OCI-LY7 (cell line): Measurements from ENCODE around the gene COL18A1.

Source experiments
- CTCF ChIP-seq: fragments of 200-600 bp; sonication (generic); conservative IDR thresholded peaks from 2 replicates; pipeline ENCODE4 v1.5.1; 2014; ENCODE audit warnings: mild to moderate bottlenecking, antibody characterized with exemption, low read length, moderate library complexity, mixed read lengths
- EZH2phosphoT487 ChIP-seq: fragments of 200-600 bp; sonication (generic); IDR thresholded peaks from 2 replicates; pipeline ENCODE4 v1.6.1; 2018; ENCODE audit warnings: low read depth, borderline replicate concordance, mild to moderate bottlenecking, mixed run types, antibody characterized with exemption, low read length, moderate library complexity, mixed read lengths

- no peak for TF ChIP-seq CTCF
- TF ChIP-seq EZH2phosphoT487 = no peak
Measured at GRCh38 chr21:45448810-45449657, 44.1 kb downstream of the COL18A1 start.
